Neuronal stem cell (in vitro differentiated cells): ENCODE data around the gene CERK.

Source experiments
- DNase-seq: peaks from one replicate; pipeline ENCODE4 v3.0.0-alpha.2; 2013; ENCODE audit warnings: low spot score
- H2AFZ ChIP-seq: one replicate; pipeline ENCODE4 v1.6.1; 2013; ENCODE audit warnings: mild to moderate bottlenecking, low read length, inconsistent platforms
- H2AK5ac ChIP-seq: 2 replicates; pipeline ENCODE4 v1.6.1; 2013; ENCODE audit warnings: low read depth, mild to moderate bottlenecking, inconsistent platforms, low read length, moderate library complexity, mixed read lengths
- H2BK120ac ChIP-seq: 2 replicates; pipeline ENCODE4 v1.6.1; 2013; ENCODE audit warnings: low read depth, mild to moderate bottlenecking, inconsistent platforms, low read length, moderate library complexity, mixed read lengths
- H2BK12ac ChIP-seq: one replicate; pipeline ENCODE4 v1.6.1; 2013; ENCODE audit warnings: low read length, inconsistent platforms
- H2BK15ac ChIP-seq: 2 replicates; pipeline ENCODE4 v1.6.1; 2013; ENCODE audit warnings: mild to moderate bottlenecking, low read length, inconsistent platforms, mixed read lengths
- H2BK5ac ChIP-seq: one replicate; pipeline ENCODE4 v1.6.1; 2013; ENCODE audit warnings: inconsistent platforms, mild to moderate bottlenecking, low read length, moderate library complexity
- H3K14ac ChIP-seq: one replicate; pipeline ENCODE4 v1.6.1; 2013; ENCODE audit warnings: low read length, inconsistent platforms
- H3K18ac ChIP-seq: 2 replicates; pipeline ENCODE4 v1.6.1; 2013; ENCODE audit warnings: low read length, inconsistent platforms
- H3K23ac ChIP-seq: 2 replicates; pipeline ENCODE4 v1.6.1; 2013; ENCODE audit warnings: low read depth, mild to moderate bottlenecking, mixed read lengths, low read length, inconsistent platforms; ENCODE audit not compliant: poor library complexity
- H3K27ac ChIP-seq: replicated peaks from 3 replicates; pipeline ENCODE4 v1.5.1; 2013; ENCODE audit warnings: low read length, inconsistent platforms
- H3K27me3 ChIP-seq, 3 experiments: 2 replicates each; pipeline ENCODE4 v1.6.1; 2013; ENCODE audit warnings: low read length in 3 of 3, mild to moderate bottlenecking in 2 of 3, inconsistent platforms in 1 of 3, low read depth in 1 of 3, mixed read lengths in 1 of 3, moderate library complexity in 1 of 3; ENCODE audit not compliant: control insufficient read depth in 3 of 3, insufficient read depth in 3 of 3
- H3K36me3 ChIP-seq, 2 donors: replicated peaks in 1 of 2; 2 replicates each; pipeline ENCODE4 v1.6.1; 2013; ENCODE audit warnings: low read length in 2 of 2; ENCODE audit not compliant: control insufficient read depth in 2 of 2, insufficient read depth in 2 of 2
- H3K4ac ChIP-seq: 2 replicates; pipeline ENCODE4 v1.6.1; 2013; ENCODE audit warnings: inconsistent platforms, mild to moderate bottlenecking, low read length, moderate library complexity
- H3K4me1 ChIP-seq, 2 donors: 1 replicate in 1 of 2; 2 replicates in 1 of 2; pipeline ENCODE4 v1.6.1; 2013; ENCODE audit warnings: low read length in 2 of 2, low read depth in 1 of 2; ENCODE audit not compliant: control insufficient read depth in 2 of 2, insufficient read depth in 1 of 2
- H3K4me2 ChIP-seq: one replicate; pipeline ENCODE4 v1.6.1; 2013; ENCODE audit warnings: mild to moderate bottlenecking, low read length, inconsistent platforms; ENCODE audit not compliant: insufficient read depth, poor library complexity, severe bottlenecking
- H3K4me3 ChIP-seq, 2 donors: 2 replicates each; pipeline ENCODE4 v1.5.1; 2013; ENCODE audit warnings: low read length in 2 of 2, mild to moderate bottlenecking in 2 of 2, inconsistent platforms in 1 of 2, moderate library complexity in 1 of 2
- H3K79me1 ChIP-seq: one replicate; pipeline ENCODE4 v1.6.1; 2013; ENCODE audit warnings: low read depth, mild to moderate bottlenecking, inconsistent platforms, low read length, moderate library complexity
- H3K9ac ChIP-seq: one replicate; pipeline ENCODE4 v1.6.1; 2013; ENCODE audit warnings: mild to moderate bottlenecking, low read depth, low read length, inconsistent platforms; ENCODE audit not compliant: poor library complexity
- H3K9me3 ChIP-seq, 2 donors: replicated peaks in 1 of 2; 2 replicates each; pipeline versions ENCODE3 to v1.6.1; 2013; ENCODE audit warnings: low read length in 2 of 2, mild to moderate bottlenecking in 2 of 2, inconsistent platforms in 1 of 2, low read depth in 1 of 2, mixed read lengths in 1 of 2, moderate library complexity in 1 of 2; ENCODE audit not compliant: control insufficient read depth in 2 of 2, insufficient read depth in 1 of 2
- H4K8ac ChIP-seq: one replicate; pipeline ENCODE4 v1.6.1; 2013; ENCODE audit warnings: low read depth, mild to moderate bottlenecking, inconsistent platforms, low read length, moderate library complexity
- H4K91ac ChIP-seq: one replicate; pipeline ENCODE4 v1.6.1; 2013; ENCODE audit warnings: low read length, low read depth, mild to moderate bottlenecking, inconsistent platforms; ENCODE audit not compliant: poor library complexity
- WGBS, 2 donors: extraction: QIAGEN DNeasy Blood & Tissue Kit; methylation state at CpG; one replicate each; pipeline ENCODE4 v1.1.7; 2013; ENCODE audit warnings: missing lambda C conversion rate in 2 of 2, mixed read lengths in 1 of 2; ENCODE audit not compliant: insufficient read length in 2 of 2, insufficient replicate concordance in 1 of 2; ENCODE audit errors: extremely low coverage in 2 of 2; 5-methylcytosine and 5-hydroxymethylcytosine counted together

The CERK gene

GRCh38 chr22:46749682-46750529, 11.9 kb upstream of the CERK start:
- Histone ChIP-seq H3K14ac (no peak overlapping the region), H3K4ac (no peak overlapping the region), H3K9ac (no peak overlapping the region), H2BK120ac (no peak overlapping the region), H3K9me3 (peaks cover 0 to under 1% of the 10 kb centered on the region in 2 donors), H3K36me3 (no peaks in the 10 kb centered on the region), H3K18ac (no peak overlapping the region), H3K23ac (no peak overlapping the region), H3K79me1 (no peaks in the 10 kb centered on the region), H2BK12ac (no peak overlapping the region), H3K4me2 (no peak overlapping the region), H2AK5ac (peak overlapping the region; percentile 66), H4K8ac (no peak overlapping the region), H3K4me3 (no peak overlapping the region), H3K27ac (no peak overlapping the region), H2BK5ac (no peak overlapping the region), H2BK15ac (no peak overlapping the region), H3K4me1 (peaks cover 4 to 7% of the 10 kb centered on the region in 2 donors), H2AFZ (peak overlapping the region; percentile 29), H3K27me3 (peaks cover 0 to 46% (median 0%) of the 10 kb centered on the region in 3 experiments), H4K91ac (no peak overlapping the region)
- no CpG with 5 or more reads among the region's 14 CpGs for WGBS, 2 donors
- DNase-seq, result no peak

GRCh38 chr22:46748908-46749675, 11.0 kb upstream of the CERK start:
- H3K4me2 ChIP-seq, result no peak overlapping the region
- no peak overlapping the region for H2BK15ac ChIP-seq
- no CpG with 5 or more reads among the region's 15 CpGs for WGBS, 2 donors
- no peak overlapping the region for H2BK5ac ChIP-seq
- H3K27ac ChIP-seq, result no peak overlapping the region
- H3K14ac ChIP-seq, result no peak overlapping the region
- no peaks in the 10 kb centered on the region for H3K36me3 ChIP-seq
- no peak overlapping the region for H2BK120ac ChIP-seq
- DNase-seq, result no peak
- no peak overlapping the region for H3K23ac ChIP-seq
- no peak overlapping the region for H4K8ac ChIP-seq
- H3K4ac ChIP-seq, result no peak overlapping the region
- H3K9ac ChIP-seq, result no peak overlapping the region
- no peak overlapping the region for H3K18ac ChIP-seq
- peaks cover 3 to 4% of the 10 kb centered on the region in 2 donors for H3K4me1 ChIP-seq
- H4K91ac ChIP-seq, result no peak overlapping the region
- peaks cover 0 to 46% (median 0%) of the 10 kb centered on the region in 3 experiments for H3K27me3 ChIP-seq
- no peak overlapping the region for H2BK12ac ChIP-seq
- H3K4me3 ChIP-seq, result no peak overlapping the region
- no peaks in the 10 kb centered on the region for H3K79me1 ChIP-seq
- peak overlapping the region; percentile 68 for H2AK5ac ChIP-seq
- no peaks in the 10 kb centered on the region for H3K9me3 ChIP-seq
- H2AFZ ChIP-seq, result peak overlapping the region; percentile 29

GRCh38 chr22:46748206-46748907, 10.3 kb upstream of the CERK start:
- no peak overlapping the region for H2BK120ac ChIP-seq
- no peak overlapping the region for H3K27ac ChIP-seq
- H2BK15ac ChIP-seq, result no peak overlapping the region
- peak overlapping the region; percentile 68 for H2AK5ac ChIP-seq
- no peak overlapping the region for H4K8ac ChIP-seq
- H2AFZ ChIP-seq, result no peak overlapping the region
- no peak overlapping the region for H3K4ac ChIP-seq
- H2BK12ac ChIP-seq, result no peak overlapping the region
- no peak overlapping the region for H3K4me2 ChIP-seq
- no peak for DNase-seq
- H3K4me3 ChIP-seq, result no peak overlapping the region
- H3K4me1 ChIP-seq, result peaks cover 3 to 4% of the 10 kb centered on the region in 2 donors
- H3K27me3 ChIP-seq, result peaks cover 0 to 46% (median 0%) of the 10 kb centered on the region in 3 experiments
- H3K23ac ChIP-seq, result no peak overlapping the region
- H3K36me3 ChIP-seq, result no peaks in the 10 kb centered on the region
- H4K91ac ChIP-seq, result no peak overlapping the region
- no CpG with 5 or more reads among the region's 20 CpGs for WGBS, 2 donors
- no peak overlapping the region for H3K9ac ChIP-seq
- H3K9me3 ChIP-seq, result no peaks in the 10 kb centered on the region
- H2BK5ac ChIP-seq, result no peak overlapping the region
- H3K18ac ChIP-seq, result no peak overlapping the region
- no peaks in the 10 kb centered on the region for H3K79me1 ChIP-seq
- no peak overlapping the region for H3K14ac ChIP-seq
